Thoracic aorta (tissue), 2 donors: ENCODE data around the gene FGF23. TPM values are rescaled to one million over a fixed set of nuclear protein-coding genes. Genes with fewer than 3 reads are reported as not detected.

Experiments
- ATAC-seq: fragments of 150-250 bp; one replicate; pipeline ENCODE4 v1.8.0; 2017; ENCODE audit warnings: low read depth; ENCODE audit not compliant: insufficient number of reproducible peaks, low FRiP score
- DNase-seq: peaks from one replicate; pipeline ENCODE4 v3.0.0-alpha.2; 2020; ENCODE audit warnings: low spot score
- H3K27ac ChIP-seq, 2 donors: fragments of 200-600 bp; sonication (generic); 1 replicate in 1 of 2; 2 replicates in 1 of 2; pipeline ENCODE4 v1.5.1; 2016; ENCODE audit warnings: mild to moderate bottlenecking in 2 of 2, moderate library complexity in 2 of 2
- H3K27me3 ChIP-seq: fragments of 200-600 bp; sonication (generic); replicated peaks from 2 replicates; pipeline ENCODE4 v1.6.0; 2016; ENCODE audit warnings: mild to moderate bottlenecking; ENCODE audit not compliant: insufficient read depth
- H3K36me3 ChIP-seq: fragments of 200-600 bp; sonication (generic); one replicate; pipeline ENCODE4 v1.5.1; 2016
- H3K4me1 ChIP-seq, 2 donors: fragments of 200-600 bp; sonication (generic); 1 replicate in 1 of 2; 2 replicates in 1 of 2; pipeline versions ENCODE4 v1.5.1 to v1.6.0; 2016; ENCODE audit warnings: low read depth in 2 of 2, mild to moderate bottlenecking in 1 of 2; ENCODE audit not compliant: control insufficient read depth in 1 of 2
- H3K4me3 ChIP-seq: fragments of 200-600 bp; sonication (generic); 2 replicates; pipeline ENCODE4 v1.5.1; 2016; ENCODE audit warnings: mild to moderate bottlenecking
- H3K9me3 ChIP-seq: fragments of 200-600 bp; sonication (generic); 2 replicates; pipeline ENCODE4 v1.5.1; 2016
- total RNA-seq, 2 donors: library from RNA; depleted of rRNA; stranded (reverse); fragments of >200 nt; gene quantifications; one replicate each; pipeline versions ENCODE4 v1.1.0 to v1.2.3, GENCODE V29; 2016
- TF ChIP-seq, protein P1 (sequence below): fragments of 200-600 bp; sonication (generic); IDR thresholded peaks from one replicate; pipeline ENCODE4 v1.5.1; 2019; ENCODE audit warnings: antibody characterized with exemption

FGF23 gene
- total RNA-seq, 2 donors from 2014 or later = not detected

DNA sequence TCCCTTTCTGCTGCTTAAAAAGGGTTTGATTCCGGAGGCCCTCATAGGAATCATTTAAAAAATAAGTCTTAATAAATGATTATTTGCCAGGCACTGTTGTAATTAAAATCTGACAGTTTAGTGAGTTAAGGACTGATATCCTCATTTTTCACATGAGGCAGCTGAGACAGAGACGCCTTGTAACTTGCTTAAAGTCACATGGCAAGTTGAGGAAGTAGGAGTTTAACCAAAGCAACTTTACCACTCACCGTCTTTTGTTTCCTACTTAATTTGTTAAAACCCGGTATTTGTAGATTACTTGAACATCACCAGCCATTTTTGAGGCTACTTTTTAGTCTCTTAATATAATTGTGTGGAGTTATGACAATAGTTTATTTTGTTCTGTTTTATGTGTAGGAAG, 56.1 kb downstream of the FGF23 start:
- Histone ChIP-seq H3K36me3 (no peaks in the 10 kb centered on the region), H3K27me3 (no peaks in the 10 kb centered on the region), H3K9me3 (no peaks in the 10 kb centered on the region), H3K27ac (no peak overlapping the region), H3K4me3 (no peak overlapping the region), H3K4me1 (peaks cover 9 to 10% of the 10 kb centered on the region in 2 donors)
- TF ChIP-seq, protein P1, sequence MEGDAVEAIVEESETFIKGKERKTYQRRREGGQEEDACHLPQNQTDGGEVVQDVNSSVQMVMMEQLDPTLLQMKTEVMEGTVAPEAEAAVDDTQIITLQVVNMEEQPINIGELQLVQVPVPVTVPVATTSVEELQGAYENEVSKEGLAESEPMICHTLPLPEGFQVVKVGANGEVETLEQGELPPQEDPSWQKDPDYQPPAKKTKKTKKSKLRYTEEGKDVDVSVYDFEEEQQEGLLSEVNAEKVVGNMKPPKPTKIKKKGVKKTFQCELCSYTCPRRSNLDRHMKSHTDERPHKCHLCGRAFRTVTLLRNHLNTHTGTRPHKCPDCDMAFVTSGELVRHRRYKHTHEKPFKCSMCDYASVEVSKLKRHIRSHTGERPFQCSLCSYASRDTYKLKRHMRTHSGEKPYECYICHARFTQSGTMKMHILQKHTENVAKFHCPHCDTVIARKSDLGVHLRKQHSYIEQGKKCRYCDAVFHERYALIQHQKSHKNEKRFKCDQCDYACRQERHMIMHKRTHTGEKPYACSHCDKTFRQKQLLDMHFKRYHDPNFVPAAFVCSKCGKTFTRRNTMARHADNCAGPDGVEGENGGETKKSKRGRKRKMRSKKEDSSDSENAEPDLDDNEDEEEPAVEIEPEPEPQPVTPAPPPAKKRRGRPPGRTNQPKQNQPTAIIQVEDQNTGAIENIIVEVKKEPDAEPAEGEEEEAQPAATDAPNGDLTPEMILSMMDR = no peak
- ATAC-seq = no peak
- no peak for DNase-seq

GRCh38 chr12:4322726-4323125, 56.8 kb downstream of the FGF23 start:
- peaks cover 9 to 10% of the 10 kb centered on the region in 2 donors for H3K4me1 ChIP-seq
- TF ChIP-seq, protein P1 = no peak
- H3K9me3 ChIP-seq = no peaks in the 10 kb centered on the region
- no peak overlapping the region for H3K27ac ChIP-seq
- no peak for ATAC-seq
- no peak overlapping the region for H3K4me3 ChIP-seq
- no peak for DNase-seq
- H3K27me3 ChIP-seq = no peaks in the 10 kb centered on the region
- H3K36me3 ChIP-seq = no peaks in the 10 kb centered on the region

DNA sequence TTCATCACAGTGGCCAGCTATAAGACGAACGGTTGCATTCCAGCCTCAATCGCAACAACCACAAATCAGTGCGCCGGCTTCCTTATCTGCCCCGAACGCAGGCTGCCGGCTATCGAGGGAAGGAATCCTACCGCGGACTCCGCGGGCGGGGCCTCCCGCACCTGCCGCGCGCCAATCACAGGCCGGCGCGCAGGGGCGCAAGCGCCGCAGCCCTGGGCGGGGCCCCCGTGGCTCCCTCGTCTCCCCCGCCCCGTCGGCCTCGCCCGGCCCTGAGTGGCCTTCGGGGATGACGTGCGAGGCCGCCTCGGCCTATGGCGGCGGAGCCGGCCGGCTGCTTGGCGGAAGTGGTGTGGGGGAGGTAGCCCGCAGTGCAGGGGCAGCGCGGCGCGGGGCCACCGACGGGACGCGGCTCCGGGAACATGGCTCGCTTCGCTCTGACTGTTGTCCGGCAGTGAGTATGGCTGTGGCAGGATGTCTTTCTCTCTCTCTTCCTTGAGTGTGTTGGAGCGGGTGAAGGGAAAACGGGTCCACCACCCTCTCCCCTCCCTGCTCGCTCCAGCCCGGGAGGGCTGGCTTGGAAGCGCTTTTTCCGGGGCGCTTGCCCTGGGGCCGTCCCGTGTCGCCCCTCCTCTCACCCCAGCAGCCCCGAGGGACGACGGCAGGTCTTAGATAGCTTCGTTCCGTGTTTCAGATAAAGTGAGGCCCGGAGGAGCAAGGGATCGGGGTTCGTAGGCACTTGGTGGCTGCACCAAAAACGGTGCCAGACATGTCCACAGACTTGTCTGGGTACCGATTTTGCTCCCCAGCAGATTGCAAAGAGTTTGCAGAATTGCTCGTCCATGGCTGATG, 58.4 kb downstream of the FGF23 start, which contains the start of gene TIGAR:
Gene TIGAR, plus strand, starts transcription at position 361 of the 849 bp plus-strand sequence. Its CDS starts 59 bp downstream, at position 420.
- DNase-seq (peak; percentile 56), ATAC-seq (peak; percentile 92)
- TF ChIP-seq, protein P1 = no peak
- Histone ChIP-seq H3K27ac (peak within 1 kb of the TSS; percentile 72 to 86), H3K4me3 (peak within 1 kb of the TSS; percentile 80), H3K27me3 (no peaks in the 10 kb centered on the region), H3K9me3 (no peaks in the 10 kb centered on the region), H3K4me1 (peaks cover 9 to 10% of the 10 kb centered on the region in 2 donors), H3K36me3 (no peaks in the 10 kb centered on the region)

GRCh38 chr12:4320497-4320852, 59.0 kb downstream of the FGF23 start:
- DNase-seq (no peak), ATAC-seq (peak; percentile 69)
- Histone ChIP-seq H3K36me3 (no peaks in the 10 kb centered on the region), H3K9me3 (no peaks in the 10 kb centered on the region), H3K27me3 (no peaks in the 10 kb centered on the region), H3K4me1 (peaks cover 9 to 10% of the 10 kb centered on the region in 2 donors), H3K27ac (peak overlapping the region; percentile 72 to 84), H3K4me3 (peak overlapping the region; percentile 80)
- TF ChIP-seq, protein P1 = no peak

Other genes with a start within 250 kb of the FGF23 start
- 100 to 1,000 TPM; 108 to 153 TPM for gene CCND2, start 106.0 kb downstream of the FGF23 start, total RNA-seq
- 1 to 10 TPM; 4.1 to 9.5 TPM for gene TIGAR, start 58.5 kb downstream of the FGF23 start, total RNA-seq
- gene FGF6, start 66.1 kb upstream of the FGF23 start, total RNA-seq = not detected
- 10 to 100 TPM in 1 of 2 donors, not detected in 1; 10.2 TPM for gene RAD51AP1, start 159.2 kb upstream of the FGF23 start, total RNA-seq
- 10 to 100 TPM; 30.5 to 38.2 TPM for gene DYRK4, start 182.5 kb upstream of the FGF23 start, total RNA-seq